GM21576 (cell line): ENCODE measurements around the gene AHNAK2.
"Not testable (repeated sequence)": the region's sequence is repeated elsewhere in the genome, so short reads cannot be mapped to it uniquely, and the experiment has no call there.

Source experiments
- ATAC-seq: cut with Tn5 transposase; IDR thresholded peaks from one replicate; pipeline ENCODE4 v1.9.1; 2021; ENCODE audit warnings: mild to moderate bottlenecking, moderate library complexity; ENCODE audit not compliant: unreplicated experiment

The AHNAK2 gene

DNA sequence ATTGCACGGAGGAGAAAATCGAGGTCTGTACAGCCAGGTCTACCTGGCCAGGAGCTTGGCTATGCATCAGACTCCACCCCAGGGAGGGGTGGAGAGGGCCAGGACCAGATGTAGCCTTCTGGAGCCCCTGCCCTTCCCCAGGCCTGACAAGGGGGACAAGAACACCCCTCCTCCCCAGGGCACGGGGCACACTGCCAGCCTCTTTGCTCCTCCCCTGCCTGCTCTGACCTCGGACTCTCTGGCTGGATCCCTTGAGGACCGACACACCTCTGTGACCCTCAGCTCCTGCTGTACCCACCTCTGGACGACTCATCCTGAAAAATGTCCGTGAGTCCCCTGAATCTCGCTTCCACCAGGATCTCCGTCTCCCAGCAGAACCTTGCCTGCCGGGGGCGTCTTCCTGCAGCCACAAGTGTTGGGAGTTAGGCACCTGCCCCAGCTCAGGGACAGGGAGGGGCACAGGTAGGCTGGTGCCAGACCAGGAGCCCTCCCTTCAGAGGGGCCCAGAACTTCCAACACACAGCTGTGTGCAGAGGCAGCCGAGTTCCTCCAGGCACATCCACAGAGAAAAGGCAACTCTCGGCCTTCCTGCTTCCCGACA lies 21.8 kb downstream of the AHNAK2 start:
- no peak for ATAC-seq

DNA sequence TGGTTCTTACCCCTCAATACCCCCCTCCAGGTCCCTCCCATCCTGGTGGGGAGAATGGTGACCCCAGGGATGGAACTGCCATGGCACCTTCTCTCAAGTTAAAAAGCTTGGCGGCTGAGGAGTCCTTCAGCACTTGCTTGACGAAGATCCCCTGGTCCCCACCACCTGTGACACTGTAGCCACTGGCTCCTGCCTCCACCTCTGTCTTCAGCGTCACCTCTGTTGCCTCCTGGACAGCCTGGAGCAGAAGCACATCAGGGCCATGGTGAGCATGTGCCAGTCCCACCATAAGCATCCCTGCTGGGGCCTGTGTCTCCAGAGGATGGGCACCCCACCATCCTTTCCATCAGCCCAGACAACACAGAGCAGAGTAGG lies 22.8 kb downstream of the AHNAK2 start:
- no peak for ATAC-seq

DNA sequence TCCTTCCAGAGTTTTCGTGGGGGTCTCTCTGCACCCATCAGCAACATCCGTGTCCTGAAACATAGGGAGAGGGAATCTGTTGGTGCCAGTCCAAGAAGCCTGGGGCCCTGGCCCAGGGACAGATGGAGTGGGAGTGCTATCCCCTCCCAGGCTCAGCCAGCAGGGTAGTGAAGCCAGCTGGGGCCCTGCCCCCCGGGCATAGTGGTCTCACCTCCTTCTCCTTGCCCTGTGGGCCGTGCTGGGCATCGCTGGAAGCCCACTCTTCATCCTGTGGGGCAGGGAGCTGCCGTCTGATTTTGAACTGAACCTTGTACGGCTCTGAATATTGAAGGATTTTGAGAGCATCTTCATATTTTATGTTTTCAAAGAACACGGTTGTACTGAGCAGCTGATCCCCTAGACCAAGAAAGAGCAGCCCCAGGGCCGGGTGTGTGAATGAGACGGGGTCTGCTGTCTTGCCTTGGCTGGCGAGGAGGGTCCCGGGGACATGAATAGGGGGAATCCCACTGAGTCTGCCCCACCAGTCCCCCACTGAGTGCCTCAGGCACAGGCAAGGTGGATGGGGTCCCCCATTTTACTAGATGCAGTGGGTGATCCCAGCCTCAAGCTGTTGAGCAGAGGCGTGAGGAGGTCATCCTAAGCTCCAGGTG lies 23.3 kb downstream of the AHNAK2 start:
- ATAC-seq: no peak

DNA sequence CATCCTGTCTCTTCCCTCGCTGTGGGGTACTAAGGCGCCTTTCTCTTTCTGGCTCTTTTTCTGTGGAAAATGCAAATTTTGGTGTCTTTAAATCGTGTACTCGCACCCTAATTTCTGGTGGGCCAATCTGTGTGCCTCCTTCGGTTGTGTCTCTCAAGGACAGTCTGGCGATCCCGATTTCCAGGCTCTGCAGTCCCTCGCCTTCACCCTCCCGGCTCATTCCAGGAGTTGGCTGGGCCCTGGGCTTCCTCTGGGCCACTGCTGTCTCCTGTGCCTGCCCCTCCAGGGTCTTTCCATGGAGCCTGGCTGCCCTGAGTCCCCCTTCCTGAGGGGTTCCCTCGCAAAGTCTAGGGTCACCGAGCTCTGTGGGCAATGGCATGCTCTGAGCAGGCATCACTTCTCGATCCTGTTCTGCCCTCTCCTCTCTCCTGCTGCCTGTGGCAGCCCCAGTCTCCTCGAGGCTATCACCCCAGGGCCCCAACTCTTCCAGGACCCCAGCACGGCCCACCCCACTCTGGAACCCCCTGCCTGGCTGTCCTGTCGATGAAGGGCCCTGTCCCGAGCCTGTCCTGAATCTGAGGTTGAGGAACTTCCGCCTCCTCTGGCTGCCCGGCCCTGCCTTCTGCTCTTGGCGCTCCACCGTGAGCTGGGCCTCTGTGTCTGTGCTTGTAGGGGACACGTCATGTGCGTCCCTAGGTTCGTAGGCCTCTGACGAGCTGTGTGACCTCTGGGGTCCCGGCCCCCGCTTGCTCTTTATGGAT lies 24.1 kb downstream of the AHNAK2 start:
- no peak for ATAC-seq

DNA sequence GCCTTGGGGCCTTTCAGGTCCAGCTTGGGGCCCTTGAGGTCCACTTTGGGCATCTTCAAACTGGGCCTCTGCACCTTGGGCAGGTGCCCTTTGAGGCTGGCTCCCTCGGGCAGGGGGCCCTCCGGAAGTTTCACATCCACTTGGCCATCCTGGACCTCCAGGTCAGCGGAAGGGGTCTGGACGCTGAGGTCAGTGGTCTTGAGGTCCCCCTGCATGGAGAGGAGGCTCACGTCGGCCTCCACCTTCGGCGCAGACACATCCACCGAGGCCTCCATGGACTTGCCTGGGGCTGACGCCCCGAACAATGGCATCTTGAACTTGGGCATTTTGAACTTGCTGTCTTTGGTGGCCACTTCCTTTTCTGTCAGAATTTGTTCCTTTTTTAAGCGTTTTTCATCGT lies 25.1 kb downstream of the AHNAK2 start:
- no peak for ATAC-seq

DNA sequence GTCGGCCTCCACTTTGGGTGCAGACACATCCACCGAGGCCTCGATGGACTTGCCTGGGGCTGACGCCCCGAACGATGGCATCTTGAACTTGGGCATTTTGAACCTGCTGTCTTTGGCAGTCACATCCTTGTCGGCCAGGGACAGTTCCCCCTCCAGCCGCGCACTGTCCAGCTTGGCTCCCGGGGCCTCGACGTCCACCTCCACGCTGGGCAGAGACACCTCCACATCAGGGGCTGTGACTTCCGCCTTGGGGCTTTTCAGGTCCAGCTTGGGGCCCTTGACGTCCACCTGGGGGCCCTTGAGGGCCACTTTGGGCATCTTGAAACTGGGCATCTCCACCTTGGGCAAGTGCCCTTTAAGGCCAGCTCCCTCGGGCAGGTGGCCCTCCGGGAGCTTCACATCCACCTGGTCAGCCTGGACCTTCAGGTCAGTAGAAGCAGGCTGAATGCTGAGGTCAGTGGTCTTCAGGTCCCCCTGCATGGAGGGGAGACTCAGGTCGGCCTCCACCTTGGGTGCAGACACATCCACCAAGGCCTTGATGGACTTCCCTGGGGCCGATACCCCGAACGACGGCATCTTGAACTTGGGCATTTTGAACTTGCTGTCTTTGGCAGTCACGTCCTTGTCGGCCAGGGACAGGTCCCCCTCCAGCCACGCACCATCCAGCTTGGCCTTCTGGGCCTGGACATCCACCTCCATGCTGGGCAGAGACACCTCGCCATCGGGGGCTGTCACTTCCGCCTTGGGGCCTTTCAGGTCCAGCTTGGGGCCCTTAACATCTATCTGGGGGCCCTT lies 26.1 kb downstream of the AHNAK2 start:
- not testable (repeated sequence) for ATAC-seq

DNA sequence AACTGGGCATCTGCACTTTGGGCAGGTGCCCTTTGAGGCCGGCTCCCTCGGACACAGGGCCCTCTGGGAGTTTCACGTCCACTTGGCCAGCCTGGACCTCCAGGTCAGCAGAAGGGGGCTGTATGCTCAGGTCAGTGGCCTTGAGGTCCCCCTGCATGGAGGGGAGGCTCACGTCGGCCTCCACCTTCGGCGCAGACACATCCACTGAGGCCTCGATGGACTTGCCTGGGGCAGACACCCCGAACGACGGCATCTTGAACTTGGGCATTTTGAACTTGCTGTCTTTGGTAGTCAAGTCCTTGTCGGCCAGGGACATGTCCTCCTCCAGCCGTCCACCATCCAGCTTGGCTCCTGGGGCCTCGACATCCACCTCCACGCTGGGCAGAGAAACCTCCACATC lies 27.5 kb downstream of the AHNAK2 start:
- ATAC-seq: not testable (repeated sequence)

DNA sequence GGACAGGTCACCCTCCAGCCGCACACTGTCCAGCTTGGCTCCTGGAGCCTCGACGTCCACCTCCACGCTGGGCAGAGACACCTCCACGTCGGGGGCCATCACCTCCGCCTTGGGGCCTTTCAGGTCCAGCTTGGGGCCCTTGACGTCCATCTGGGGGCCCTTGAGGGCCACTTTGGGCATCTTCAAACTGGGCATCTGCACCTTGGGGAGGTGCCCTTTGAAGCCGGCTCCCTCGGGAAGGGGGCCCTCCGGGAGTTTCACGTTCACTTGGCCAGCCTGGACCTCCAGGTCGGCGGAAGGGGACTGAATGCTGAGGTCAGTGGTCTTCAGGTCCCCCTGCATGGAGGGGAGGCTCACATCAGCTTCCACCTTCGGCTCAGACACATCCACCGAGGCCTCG lies 28.2 kb downstream of the AHNAK2 start:
- ATAC-seq: no peak

DNA sequence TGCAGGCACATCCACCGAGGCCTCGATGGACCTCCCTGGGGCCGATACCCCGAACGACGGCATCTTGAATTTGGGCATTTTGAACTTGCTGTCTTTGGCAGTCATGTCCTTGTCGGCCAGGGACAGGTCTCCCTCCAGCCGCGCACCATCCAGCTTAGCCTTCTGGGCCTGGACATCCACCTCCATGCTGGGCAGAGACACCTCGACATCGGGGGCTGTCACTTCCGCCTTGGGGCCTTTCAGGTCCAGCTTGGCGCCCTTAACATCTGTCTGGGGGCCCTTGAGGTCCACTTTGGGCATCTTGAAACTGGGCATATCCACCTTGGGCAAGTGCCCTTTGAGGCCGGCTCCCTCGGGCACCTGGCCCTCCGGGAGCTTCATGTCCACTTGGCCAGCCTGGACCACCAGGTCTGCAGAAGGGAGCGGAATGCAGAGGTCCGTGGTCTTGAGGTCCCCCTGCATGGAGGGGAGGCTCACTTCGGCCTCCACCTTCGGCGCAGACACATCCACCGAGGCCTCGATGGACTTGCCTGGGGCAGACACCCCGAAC lies 28.7 kb downstream of the AHNAK2 start:
- not testable (repeated sequence) for ATAC-seq

DNA sequence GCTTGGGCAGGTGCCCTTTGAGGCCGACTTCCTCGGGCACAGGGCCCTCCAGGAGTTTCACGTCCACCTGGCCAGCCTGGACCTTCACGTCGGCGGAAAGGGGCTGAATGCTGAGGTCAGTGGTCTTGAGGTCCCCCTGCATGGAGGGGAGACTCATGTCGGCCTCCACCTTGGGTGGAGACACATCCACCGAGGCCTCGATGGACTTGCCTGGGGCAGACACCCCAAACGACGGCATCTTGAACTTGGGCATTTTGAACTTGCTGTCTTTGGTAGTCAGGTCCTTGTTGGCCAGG lies 29.5 kb downstream of the AHNAK2 start:
- ATAC-seq: no peak

DNA sequence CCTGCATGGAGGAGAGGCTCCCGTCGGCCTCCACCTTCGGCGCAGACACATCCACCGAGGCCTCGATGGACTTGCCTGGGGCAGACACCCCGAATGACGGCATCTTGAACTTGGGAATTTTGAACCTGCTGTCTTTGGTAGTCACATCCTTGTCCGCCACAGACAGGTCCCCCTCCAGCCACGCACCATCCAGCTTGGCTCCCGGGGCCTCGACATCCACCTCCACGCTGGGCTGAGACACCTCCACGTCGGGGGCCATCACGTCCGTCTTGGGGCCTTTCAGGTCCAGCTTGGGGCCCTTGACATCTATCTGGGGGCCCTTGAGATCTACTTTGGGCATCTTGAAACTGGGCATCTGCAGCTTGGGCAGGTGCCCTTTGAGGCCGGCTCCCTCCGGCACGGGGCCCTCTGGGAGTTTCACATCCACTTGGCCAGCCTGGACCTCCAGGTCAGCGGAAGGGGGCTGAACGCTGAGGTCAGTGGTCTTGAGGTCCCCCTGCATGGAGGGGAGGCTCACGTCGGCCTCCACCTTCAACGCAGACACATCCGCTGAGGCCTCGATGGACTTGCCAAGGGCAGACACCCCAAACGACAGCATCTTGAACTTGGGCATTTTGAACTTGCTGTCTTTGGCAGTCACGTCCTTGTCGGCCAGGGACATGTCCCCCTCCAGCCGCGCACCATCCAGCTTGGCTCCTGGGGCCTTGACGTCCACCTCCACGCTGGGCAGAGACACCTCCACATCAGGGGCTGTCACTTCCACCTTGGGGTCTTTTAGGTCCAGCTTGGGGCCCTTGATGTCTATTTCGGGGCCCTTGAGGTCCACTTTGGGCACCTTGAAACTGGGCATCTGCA lies 30.1 kb downstream of the AHNAK2 start:
- not testable (repeated sequence) for ATAC-seq

DNA sequence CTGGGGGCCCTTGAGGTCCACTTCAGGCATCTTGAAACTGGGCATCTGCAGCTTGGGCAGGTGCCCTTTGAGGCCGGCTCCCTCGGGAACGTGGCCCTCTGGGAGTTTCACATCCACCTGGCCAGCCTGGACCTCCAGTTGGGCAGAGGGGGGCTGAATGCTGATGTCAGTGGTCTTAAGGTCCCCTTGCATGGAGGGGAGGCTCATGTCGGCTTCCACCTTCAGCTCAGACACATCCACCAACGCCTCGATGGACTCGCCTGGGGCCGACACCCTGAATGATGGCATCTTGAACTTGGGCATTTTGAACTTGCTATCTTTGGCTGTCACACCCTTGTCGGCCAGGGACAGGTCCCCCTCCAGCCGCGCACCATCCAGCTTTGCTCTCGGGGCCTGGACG lies 31.0 kb downstream of the AHNAK2 start:
- ATAC-seq: not testable (repeated sequence)

DNA sequence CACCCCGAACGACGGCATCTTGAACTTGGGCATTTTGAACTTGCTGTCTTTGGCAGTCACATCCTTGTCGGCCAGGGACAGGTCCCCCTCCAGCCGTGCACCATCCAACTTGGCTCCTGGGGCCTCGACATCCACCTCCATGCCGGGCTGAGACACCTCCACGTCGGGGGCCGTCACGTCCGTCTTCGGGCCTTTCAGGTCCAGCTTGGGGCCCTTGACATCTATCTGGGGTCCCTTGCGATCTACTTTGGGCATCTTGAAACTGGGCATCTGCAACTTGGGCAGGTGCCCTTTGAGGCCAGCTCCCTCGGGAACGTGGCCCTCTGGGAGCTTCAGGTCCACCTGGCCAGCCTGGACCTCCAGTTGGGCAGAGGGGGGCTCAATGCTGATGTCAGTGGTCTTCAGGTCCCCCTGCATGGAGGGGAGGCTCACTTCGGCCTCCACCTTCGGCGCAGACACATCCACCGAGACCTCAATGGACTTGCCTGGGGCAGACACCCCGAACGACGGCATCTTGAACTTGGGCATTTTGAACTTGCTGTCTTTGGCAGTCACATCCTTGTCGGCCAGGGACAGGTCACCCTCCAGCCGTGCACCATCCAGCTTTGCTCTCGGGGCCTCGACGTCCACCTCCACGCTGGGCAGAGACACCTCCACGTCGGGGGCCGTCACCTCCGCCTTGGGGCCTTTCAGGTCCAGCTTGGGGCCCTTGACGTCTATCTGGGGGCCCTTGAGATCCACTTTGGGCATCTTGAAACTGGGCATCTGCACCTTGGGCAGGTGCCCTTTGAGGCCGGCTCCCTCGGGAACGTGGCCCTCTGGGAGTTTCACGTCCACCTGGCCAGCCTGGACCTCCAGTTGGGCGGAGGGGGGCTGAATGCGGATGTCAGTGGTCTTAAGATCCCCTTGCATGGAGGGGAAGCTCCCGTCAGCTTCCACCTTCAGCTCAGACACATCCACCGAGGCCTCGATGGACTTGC lies 31.9 kb downstream of the AHNAK2 start:
- ATAC-seq: not testable (repeated sequence)

DNA sequence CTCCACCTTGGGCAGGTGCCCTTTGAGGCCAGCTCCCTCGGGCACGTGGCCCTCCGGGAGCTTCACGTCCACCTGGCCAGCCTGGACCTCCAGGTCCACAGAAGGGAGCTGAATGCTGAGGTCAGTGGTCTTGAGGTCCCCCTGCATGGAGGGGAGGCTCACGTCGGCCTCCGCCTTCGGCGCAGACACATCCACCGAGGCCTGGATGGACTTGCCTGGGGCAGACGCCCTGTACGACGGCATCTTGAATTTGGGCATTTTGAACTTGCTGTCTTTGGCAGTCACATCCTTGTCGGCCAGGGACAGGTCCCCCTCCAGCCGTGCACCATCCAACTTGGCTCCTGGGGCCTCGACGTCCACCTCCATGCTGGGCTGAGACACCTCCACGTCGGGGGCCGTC lies 32.9 kb downstream of the AHNAK2 start:
- ATAC-seq: not testable (repeated sequence)

DNA sequence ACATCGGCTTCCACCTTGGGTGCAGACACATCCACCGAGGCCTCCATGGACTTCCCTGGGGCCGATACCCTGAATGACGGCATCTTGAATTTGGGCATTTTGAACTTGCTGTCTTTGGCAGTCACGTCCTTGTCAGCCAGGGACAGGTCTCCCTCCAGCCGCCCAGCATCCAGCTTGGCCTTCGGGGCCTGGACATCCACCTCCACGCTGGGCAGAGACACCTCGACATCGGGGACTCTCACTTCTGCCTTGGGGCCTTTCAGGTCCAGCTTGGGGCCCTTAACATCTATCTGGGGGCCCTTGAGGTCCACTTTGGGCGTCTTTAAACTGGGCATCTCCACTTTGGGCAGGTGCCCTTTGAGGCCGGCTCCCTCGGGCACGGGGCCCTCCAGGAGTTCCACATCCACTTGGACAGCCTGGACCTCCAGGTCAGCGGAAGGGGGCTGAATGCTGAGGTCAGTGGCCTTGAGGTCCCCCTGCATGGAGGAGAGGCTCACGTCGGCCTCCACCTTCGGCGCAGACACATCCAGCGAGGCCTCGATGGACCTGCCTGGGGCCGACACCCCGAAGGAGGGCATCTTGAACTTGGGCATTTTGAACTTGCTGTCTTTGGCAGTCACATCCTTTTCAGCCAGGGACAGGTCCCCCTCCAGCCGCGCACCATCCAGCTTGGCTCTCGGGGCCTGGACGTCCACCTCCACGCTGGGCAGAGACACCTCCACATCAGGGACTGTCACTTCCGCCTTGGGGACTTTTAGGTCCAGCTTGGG lies 33.6 kb downstream of the AHNAK2 start:
- not testable (repeated sequence) for ATAC-seq

DNA sequence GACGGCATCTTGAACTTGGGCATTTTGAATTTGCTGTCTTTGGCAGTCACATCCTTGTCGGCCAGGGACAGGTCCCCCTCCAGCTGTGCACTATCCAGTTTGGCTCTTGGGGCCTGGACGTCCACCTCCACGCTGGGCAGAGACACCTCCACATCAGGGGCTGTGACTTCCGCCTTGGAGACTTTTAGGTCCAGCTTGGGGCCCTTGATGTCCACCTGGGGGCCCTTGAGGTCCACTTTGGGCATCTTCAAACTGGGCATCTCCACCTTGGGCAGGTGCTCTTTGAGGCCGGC lies 34.2 kb downstream of the AHNAK2 start:
- not testable (repeated sequence) for ATAC-seq

DNA sequence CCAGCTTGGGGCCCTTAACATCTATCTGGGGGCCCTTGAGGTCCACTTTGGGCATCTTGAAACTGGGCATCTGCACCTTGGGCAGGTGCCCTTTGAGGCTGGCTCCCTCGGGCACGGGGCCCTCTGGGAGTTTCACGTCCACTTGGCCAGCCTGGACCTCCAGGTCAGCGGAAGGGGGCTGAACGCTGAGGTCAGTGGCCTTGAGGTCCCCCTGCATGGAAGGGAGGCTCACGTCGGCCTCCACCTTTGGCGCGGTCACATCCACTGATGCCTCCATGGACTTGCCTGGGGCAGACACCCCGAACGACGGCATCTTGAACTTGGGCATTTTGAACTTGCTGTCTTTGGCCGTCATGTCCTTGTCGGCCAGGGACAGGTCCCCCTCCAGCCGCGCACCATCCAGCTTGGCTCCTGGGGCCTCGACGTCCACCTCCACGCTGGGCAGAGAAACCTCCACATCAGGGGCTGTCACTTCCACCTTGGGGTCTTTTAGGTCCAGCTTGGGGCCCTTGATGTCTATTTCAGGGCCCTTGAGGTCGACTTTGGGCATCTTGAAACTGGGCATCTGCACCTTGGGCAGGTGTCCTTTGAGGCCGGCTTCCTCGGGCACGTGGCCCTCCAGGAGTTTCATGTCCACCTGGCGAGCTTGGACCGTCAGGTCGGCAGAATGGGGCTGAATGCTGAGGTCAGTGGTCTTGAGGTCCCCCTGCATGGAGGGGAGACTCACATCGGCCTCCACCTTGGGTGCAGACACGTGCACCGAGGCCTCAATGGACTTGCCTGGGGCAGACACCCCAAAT lies 34.8 kb downstream of the AHNAK2 start:
- ATAC-seq: not testable (repeated sequence)

DNA sequence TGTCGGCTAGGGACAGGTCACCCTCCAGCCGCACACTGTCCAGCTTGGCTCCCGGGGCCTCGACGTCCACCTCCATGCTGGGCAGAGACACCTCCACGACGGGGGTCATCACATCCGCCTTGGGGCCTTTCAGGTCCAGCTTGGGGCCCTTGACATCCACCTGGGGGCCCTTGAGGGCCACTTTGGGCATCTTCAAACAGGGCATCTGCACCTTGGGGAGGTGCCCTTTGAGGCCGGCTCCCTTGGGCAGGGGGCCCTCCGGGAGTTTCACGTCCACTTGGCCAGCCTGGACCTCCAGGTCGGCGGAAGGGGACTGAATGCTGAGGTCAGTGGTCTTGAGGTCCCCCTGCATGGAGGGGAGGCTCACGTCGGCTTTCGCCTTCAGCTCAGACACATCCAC lies 35.6 kb downstream of the AHNAK2 start:
- no peak for ATAC-seq
